ENCODE results near the gene KMT2C.
"Not testable (repeated sequence)": the region's sequence is repeated elsewhere in the genome, so short reads cannot be mapped to it uniquely, and the experiment has no call there.

DNA sequence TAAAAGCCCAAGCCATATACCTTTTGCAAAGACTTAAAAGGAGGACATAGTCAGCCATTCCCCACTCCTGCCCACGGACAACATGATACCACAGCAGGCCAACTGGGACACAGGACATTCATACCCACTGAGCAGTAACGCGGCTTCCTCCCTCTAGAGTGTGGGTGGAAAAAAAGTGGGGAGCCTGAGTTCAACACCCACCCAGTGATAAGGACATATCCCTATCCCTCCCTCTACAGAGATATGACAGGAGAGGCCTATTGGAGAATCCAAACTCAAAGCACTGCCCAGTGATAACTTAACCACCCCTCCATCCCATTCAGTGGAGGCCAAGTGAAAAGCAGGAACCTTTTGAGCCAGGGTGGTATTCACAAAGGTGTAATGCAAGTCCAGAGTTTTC lies 148.8 kb downstream of the KMT2C start:
- TF ChIP-seq RARB (CRISPR knock-in tag; IDR thresholded peaks at IDR 0.05); ZNF70 (CRISPR knock-in tag; IDR thresholded peaks at IDR 0.05); TCF4 (CRISPR knock-in tag; IDR thresholded peaks at IDR 0.05; ENCODE audit: borderline replicate concordance); PATZ1 (CRISPR knock-in tag; IDR thresholded peaks at IDR 0.05; ENCODE audit: borderline replicate concordance); ZFP30 (CRISPR knock-in tag; IDR thresholded peaks at IDR 0.05); CSRNP3 (CRISPR knock-in tag; IDR thresholded peaks at IDR 0.05); CREB5 (CRISPR knock-in tag; IDR thresholded peaks at IDR 0.05; ENCODE audit: low read depth); BACH2 (CRISPR knock-in tag; IDR thresholded peaks at IDR 0.05; ENCODE audit: borderline replicate concordance); ZNF8 (CRISPR knock-in tag; IDR thresholded peaks at IDR 0.05); PPARA (CRISPR knock-in tag; IDR thresholded peaks at IDR 0.05; ENCODE audit: borderline replicate concordance); ZFP3 (CRISPR knock-in tag; IDR thresholded peaks at IDR 0.05); ARNTL (CRISPR knock-in tag; IDR thresholded peaks at IDR 0.05; ENCODE audit: borderline replicate concordance, low read depth): not testable (repeated sequence)
- TF ChIP-seq, protein P1, sequence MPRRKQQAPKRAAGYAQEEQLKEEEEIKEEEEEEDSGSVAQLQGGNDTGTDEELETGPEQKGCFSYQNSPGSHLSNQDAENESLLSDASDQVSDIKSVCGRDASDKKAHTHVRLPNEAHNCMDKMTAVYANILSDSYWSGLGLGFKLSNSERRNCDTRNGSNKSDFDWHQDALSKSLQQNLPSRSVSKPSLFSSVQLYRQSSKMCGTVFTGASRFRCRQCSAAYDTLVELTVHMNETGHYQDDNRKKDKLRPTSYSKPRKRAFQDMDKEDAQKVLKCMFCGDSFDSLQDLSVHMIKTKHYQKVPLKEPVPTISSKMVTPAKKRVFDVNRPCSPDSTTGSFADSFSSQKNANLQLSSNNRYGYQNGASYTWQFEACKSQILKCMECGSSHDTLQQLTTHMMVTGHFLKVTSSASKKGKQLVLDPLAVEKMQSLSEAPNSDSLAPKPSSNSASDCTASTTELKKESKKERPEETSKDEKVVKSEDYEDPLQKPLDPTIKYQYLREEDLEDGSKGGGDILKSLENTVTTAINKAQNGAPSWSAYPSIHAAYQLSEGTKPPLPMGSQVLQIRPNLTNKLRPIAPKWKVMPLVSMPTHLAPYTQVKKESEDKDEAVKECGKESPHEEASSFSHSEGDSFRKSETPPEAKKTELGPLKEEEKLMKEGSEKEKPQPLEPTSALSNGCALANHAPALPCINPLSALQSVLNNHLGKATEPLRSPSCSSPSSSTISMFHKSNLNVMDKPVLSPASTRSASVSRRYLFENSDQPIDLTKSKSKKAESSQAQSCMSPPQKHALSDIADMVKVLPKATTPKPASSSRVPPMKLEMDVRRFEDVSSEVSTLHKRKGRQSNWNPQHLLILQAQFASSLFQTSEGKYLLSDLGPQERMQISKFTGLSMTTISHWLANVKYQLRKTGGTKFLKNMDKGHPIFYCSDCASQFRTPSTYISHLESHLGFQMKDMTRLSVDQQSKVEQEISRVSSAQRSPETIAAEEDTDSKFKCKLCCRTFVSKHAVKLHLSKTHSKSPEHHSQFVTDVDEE (CRISPR knock-in tag; IDR thresholded peaks at IDR 0.05), result not testable (repeated sequence)
